GM11168 (cell line): ENCODE results near the gene TAS2R60.
"Not testable (repeated sequence)": the region's sequence is repeated elsewhere in the genome, so short reads cannot be mapped to it uniquely, and the experiment has no call there.

Experiments used
- in situ Hi-C: fragments of 300-500 bp; cut with MboI; formaldehyde crosslinking; loops from one replicate; pipeline ENCODE4 v1.12.0; 2022; ENCODE audit warnings: low sequenced_read_pairs; ENCODE audit not compliant: unreplicated experiment

The TAS2R60 gene, protein sequence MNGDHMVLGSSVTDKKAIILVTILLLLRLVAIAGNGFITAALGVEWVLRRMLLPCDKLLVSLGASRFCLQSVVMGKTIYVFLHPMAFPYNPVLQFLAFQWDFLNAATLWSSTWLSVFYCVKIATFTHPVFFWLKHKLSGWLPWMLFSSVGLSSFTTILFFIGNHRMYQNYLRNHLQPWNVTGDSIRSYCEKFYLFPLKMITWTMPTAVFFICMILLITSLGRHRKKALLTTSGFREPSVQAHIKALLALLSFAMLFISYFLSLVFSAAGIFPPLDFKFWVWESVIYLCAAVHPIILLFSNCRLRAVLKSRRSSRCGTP

DNA sequence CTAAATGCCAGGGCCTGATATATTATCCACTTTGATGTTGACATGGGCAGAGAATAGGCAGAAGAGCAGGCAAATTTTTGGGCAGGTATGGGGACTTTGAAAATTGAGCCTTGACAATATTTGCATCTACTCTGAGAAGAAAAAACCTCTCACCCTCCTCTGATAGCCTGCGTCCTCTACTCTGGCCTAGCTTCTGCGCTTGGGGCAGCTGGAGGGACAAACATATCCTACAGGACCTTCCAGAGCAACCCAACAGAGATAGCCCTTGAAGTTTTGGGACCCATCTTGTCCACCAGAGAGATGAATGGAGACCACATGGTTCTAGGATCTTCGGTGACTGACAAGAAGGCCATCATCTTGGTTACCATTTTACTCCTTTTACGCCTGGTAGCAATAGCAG lies at the start of gene TAS2R60:
Gene TAS2R60, plus strand, starts transcription at position 301 of the 400 bp plus-strand sequence. Its CDS starts 0 bp downstream, at position 301.
- in situ Hi-C loops: no loop called here

DNA sequence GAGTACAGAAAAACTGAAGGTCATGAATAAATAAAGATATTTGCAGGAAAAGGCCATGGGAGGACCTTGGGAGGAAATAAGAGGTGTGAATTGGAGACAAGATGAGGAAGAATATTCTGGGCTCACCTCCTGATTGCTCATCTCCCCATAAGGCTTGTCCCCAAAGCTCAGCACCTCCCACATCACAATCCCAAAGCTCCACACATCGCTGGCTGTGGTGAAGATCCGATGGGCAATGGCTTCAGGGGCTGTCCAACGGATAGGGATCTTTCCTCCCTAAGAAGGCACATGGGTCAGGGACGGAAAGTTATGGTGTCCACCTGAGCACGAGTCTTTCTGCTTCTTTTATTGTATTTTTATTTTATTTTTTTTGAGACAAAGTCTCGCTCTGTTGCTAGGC lies 49.2 kb upstream of the TAS2R60 start:
- in situ Hi-C loops: no loop called here

DNA sequence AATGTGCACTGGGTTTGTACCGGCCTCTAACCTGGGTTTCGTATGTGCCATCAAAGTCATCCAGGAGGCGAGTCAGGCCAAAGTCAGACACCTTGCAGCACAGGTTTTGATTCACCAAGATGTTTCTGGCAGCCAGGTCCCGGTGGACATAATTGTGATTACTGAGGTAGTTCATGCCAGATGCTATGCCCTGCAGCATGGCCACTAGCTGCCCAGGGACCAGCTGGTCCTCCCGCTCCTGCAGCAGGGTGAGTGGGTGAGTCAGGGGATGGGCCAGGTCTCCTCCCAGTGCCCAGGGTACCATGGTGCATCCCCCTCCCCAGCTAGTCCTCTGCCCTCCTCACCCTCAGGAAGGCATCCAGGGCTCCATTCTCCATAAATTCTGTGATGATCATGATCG lies 48.5 kb upstream of the TAS2R60 start:
- in situ Hi-C loops: no loop called here

DNA sequence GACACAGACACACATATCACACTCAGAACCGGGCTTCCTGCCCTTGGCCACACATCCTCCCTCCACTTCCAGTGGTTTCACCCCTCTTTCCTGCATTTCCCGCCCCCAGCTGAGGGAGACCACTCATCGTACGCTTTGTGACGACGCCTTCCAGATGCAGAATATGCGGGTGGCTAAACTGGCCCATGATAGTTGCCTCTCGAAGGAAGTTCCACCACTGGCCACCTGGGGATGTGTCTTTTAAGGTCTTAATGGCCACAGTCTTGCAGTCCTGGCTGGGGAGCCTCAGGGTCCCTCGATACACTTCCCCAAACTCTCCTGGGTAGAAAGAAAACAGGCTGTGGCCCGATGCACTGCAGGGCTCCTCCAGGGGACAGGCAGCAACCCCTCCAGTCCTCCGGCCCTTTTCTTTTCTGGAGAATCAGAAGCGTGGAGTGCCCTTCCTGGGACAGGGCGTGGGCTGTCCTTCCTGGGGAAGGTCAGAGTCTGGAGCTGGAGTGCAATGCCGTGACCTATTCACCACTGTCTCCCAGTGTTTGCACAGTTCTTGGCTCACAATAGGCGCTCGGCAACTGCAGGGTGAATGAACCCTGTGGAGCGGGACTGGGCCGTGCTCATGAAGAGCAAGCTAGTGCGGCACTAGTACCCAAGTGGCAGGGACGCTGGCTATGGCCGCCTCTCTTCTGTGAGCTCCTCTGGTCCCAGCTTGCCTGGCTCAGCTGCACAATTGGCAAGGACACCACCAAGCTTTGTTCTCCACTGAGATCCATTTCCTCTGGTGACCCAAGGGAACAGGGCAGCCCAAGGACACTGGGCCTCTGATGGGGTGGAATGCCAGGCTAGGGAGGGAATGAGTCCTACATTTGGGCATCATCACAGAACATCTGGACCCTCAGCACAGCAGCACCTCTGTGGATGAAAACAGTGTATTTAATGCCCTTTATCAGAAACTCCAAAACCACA lies 47.8 kb upstream of the TAS2R60 start:
- in situ Hi-C loops: no loop called here

DNA sequence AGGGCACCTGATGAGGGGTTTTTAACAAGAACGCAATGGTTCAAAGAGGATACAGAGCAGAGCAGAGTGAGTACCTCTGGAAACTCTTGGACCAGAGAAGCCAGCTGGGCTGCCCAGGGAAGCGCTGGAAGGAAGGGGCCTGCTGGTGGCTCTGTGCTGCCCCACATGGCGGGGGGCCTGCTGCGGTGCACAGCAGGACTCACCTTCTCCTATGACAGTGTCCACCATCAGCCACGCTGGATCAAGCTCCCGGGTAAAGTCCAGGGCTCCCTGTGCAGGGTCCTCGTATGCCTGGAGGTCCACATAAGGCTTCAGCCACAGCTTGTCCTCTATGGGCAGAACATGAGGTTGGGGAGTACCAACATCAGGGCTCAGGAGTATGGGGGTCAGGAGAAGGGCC lies 47.1 kb upstream of the TAS2R60 start:
- in situ Hi-C loops: no loop called here

DNA sequence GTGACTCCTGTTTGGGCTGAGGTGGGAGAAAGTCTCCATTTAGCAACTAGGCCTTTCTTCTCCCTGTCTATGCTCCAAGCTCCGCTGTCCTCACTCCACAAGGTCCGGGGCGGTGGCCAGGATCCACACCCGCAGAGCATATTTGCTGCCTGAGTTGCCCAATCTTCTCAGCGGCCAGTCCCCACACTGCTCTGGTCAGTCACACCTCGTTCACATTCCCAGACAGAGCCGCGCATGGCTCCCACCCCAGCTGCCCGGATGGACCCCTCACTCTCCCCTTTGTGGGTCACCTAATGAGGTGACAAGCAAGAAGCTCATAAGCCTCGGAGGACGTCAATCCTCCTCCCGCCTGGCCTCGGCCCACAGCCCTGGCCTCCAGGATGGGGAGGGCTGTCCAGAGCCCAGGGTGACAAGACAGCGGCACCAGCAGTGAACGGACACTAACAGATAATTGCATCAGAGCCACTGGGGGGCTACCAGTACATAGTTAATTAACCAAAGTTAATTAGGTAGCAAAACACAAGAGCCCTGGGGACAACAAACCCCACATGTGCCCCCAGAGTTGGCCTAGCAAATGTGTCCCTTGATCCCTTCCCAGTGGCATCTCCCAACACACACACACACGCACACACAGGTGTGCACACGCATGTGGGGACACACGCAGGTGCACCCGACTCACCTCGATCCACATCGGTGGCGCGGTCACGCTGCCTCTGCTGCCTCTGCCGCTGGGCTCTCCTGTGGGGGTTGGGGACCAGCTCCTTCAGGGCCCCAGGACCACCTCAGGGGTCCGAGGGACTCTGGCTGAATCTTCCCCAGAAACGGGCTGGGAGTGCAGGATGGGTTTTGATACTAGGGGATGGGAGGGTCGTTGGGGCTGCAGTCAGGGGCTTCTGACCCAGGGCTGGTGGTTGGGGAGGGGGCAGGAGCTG lies 46.4 kb upstream of the TAS2R60 start:
- in situ Hi-C loops: no loop called here

DNA sequence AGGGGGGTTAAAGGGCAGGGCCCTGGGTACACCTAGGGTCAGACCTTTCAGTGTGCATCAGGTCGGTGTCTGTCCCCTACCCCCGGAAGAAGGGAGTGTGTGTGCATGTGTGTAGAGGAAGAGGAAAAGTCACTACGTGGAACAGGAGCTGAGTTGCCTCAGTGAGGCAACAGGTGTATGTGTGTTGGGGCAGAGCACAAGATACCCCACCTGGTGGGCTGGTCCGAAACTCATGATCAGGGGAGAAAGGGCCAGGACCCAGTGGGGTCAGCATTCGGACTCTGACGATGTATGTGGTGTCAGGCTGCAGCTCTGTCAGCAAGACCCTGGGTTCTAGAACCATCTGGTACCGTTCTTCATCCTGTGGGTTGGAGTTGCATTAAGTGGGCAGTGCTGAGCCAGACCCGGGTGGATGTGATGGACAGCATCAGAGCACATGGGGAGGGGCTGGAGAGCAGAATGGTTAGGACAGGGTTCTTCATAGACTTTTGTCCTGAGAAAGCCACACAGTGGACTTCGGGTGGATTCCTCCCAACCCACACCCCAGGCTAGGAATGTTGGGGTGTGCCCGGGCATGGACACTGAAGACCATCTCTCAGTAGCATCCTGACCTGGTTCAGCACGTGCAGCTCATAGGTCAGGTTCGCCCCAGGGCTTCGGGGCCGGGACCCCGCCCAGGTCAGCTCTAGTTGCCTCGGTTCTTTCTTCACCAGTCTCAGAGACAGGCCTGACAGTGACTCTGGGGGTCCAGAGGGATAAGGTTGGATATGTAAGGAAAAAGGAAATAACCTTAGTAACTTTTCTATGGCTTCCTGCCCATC lies 45.3 kb upstream of the TAS2R60 start:
- in situ Hi-C loops: no loop called here

DNA sequence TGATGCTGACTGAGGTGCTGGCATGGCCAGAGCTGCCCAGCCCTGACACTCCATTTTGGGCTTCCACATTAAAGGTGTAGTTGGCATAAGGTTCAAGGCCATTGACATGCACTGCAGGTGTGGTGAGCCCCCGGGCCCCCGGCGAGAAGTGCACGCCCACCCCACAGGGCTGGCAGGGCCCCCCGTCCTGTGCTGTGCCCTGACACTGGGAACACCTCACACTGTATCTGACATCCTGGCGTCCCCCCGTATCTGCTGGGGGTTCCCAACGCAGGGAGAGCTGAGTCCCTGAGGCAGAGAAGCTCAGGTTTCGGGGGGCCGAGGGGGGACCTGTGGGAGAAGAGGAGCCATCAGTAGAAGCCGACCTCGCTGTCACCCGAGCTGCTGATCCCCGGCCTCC lies 44.6 kb upstream of the TAS2R60 start:
- in situ Hi-C loops: no loop called here

DNA sequence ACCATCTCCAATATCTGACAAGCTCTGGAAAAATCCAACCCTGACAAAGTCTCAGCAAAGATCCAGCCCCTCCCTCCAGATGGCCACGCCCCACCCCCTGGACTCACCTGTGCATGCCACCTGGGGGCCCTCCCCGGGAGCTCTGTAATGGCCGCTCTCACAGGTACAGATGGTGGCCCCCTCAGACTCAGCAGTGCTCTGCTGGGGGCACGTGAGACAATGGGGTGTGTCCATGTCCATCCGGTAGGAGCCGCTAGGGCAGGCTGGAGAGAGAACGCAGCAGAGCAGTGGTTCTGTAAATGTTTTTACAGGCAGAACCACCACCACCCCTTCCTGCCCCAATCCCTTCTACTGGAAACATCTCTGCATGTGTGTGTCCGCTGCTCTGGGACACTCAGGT lies 44.1 kb upstream of the TAS2R60 start:
- in situ Hi-C loops: no loop called here

DNA sequence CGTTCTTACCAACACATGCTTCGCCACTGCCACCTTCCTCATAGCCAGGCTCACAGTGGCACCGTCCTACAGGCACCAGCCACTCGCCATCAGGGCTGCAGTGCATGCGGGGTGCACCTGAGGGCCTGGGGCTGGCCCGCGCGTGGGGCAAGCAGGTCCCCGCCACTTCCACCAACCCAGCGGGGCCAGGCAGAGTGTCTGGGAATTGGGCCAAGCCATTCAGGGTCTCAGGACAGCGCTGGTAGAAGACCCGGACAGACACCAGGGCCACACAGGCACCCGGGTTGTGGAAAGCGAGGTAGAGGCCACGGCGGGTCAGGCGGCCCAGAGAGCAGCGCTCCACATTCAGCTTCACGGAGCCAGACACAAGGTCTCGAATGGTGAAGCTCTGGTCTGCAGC lies 43.6 kb upstream of the TAS2R60 start:
- in situ Hi-C loops: no loop called here

DNA sequence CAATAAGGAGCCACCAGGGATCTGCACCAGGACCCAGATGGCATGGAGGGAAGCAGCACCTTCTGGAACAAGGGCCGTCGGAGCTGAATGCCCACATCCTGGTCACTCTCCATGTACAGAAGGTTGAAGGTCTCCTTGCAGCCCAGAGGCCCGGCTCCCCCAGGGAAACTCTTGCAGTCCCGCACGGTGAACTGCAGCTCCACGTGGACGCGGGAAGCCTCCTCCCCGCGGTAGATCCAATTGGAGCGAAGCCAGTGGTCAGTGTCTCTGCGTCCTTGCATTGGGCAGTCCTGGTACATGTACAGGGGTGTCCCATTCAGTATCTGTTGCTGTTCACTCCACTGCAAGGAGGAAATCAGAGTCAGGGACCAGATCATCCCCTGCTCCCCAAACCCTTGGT lies 42.0 kb upstream of the TAS2R60 start:
- in situ Hi-C loops: no loop called here

DNA sequence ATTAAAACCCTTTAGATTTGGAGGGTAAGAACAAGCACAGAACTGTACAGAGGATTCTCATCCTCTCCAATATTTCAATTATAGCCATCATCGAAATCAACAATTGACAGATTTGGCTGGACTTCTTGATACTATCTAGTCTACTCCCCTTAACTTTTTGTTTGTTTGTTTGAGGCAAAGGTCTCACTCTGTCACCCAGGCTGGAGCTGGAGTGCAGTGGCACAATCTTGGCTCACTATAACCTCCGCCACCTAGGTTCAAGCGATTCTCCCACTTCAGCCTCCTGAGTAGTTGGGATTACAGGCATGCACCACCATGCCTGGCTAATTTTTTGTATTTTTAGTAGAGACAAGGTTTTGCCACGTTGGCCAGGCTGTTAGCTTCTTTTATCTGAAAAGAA lies 41.0 kb upstream of the TAS2R60 start:
- in situ Hi-C loops: not testable (repeated sequence)

DNA sequence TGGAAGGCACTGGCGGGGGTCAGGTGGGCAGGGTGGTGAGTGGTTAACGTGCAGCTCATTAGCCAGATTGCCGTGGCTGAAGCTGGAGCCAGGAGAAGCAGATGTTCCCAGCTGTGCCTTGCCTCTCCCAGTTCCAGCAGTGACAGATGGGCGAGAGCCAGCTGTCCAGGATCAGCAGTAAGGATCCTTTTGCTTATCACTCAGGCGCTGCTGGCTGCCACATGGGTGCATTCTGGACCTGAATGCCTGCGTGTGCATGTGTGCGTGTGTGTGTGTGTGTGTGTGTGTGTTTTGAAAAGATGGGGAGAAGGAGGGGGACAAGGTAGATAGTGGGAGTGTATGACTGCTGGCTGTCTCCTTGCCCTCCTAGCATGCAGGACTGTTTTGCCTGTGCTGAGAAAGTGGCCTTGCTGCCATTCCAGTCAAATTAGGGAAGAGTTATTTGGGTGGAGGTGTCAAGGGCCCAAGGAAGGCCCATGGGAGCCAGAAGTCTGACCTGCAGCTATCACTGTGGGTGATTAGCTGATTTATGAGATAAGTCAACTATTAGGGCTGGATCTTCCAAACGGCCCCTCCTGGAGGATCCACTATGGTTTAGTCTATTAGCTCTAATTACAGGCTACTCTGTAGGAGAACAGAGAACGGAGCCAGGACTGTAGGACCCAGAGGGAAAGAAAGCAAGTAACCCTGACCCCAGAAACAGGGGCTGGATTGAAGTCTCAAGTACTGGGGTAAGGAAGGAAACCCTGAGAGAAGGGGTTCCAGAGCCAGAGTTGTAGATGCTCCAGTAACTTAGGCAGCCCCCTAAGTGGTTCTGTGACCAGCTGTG lies 37.9 kb upstream of the TAS2R60 start:
- in situ Hi-C loops: no loop called here

DNA sequence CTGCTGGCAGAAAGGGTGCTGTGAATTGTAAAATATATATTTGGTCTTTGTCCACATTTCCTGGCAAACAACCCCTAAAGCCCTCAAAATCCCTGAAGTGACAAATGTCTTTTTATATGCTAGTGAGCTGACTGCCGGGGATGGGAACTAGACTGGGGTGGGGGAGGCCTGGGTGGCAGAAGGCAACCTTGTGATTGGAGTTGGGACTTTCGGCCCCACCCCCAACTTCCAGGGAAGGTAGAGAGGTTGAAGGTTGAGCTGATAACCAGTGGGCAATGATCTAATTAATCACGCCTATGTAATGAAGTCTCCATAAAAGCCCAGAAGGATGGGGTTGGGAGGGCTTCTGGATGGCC lies 37.3 kb upstream of the TAS2R60 start:
- in situ Hi-C loops: no loop called here

DNA sequence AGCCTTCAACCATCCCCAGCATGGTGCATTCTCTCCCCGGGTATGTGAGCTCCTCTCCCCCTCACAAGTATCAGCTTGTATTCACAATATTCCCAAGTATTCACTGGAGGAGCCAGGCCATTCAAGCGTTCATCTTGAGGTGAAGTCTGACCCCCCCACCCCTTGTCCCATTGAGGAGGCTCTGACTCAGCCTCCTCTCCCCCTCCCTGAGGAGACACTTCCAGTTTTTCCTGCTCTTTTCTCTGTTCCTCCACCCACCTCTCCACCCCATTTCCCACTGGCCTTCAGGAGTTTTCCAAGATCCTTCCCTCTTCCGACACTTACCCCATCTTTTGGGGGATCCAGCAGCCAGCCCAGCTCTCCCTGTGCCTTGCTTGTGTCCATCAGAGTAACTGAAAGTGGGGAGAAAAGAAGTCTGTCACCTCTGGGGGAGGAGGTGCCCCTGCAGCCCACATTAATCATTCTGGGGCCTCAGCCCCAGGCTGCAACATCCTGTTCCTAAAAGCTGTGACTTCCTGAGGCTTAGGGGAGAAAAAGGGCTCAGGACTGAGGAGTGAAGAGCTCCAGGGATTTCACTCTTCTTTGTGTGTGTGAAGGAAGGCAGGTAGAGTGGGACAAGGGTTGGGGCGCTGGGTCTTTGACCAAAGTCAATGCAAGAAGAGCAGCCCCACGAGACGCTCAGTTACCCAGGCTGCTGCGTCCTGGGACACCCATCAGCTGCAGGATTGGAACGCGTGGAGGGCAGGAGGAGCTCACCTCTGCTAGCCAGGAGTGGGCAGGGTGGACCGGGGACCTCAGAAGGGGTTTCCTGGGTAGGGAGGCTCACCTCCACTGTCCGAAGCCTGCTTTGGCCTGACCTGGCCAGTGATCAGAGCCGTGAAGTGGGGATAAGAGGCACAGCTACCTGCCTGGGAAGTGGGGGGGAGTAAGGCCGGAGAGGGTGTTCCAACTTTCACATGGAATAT lies 35.7 kb upstream of the TAS2R60 start:
- in situ Hi-C loops: no loop called here

DNA sequence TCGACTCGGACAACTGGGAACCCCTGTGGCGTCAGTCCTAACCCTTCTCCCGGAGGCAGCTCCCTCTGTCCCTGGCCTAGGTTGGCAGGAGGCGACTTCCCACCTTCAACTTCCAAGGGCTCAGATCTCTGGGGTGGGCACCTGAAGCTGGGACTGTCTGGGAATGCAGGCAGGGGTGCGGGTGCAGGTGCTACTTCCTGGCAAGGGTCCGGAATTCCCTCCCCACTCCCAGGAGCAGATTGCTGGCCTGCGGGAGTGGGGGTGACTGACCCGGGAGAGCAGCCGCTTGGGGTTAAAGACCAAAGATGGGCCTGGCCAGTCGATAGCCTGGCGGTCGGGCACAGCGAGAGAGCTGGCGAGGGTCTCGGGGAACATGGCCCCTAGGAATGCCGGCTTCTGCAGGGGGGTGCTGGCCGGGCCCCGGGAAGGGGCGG lies 35.0 kb upstream of the TAS2R60 start:
- in situ Hi-C loops: no loop called here

DNA sequence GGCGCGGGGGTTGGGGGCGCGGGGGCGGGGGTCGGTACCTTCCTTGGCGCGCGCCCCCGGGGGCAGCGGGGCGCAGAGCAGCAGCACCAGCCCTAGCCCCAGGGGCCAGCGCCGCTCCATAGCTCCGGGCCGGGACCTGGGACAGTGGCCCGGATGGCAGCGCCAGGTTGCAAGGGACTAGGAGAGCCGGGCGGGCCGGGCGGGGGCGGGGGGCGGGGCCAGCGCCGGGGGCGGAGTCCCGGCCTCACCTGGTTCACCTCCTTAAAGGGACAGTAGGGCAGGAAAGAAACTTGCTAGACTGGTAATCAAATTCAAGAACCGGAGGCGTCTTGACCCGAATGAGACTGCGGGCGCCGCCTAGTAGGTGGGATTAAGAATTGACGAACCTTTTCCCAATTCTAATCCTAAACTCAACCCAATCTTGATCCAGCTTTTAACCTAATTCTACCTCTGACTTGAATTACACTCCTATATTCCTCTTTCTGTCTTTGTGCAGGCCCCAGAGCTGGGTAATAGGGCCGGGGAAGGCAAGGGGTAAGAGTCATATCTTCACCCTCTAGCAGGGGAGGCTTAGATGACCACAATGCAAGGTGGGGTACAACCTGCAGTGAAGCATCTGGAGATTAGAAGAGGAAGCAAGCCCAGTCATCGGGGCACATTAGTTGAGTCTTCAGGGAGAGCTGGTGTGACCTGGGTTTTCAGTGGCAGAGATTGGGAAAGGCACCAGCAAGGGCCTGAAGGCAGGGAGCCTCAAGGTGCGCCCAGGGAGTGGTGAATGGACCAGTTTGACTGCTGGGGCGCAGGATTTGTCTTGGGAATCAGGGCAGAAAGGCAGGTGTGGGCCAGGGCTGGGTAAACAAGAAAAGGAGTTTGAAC lies 34.3 kb upstream of the TAS2R60 start, which contains the start of gene EPHA1:
Gene EPHA1, minus strand, starts transcription at position 171 of the 876 bp plus-strand sequence. Its CDS starts 51 bp downstream, at position 120.
- in situ Hi-C loops: no loop called here
